Keratinocyte (primary cell): ENCODE results near the gene MTOR. TPM values are rescaled to one million over a fixed set of nuclear protein-coding genes. Genes with fewer than 3 reads are reported as not detected.
"Not testable (repeated sequence)": the region's sequence is repeated elsewhere in the genome, so short reads cannot be mapped to it uniquely, and the experiment has no call there.

Experiments used
- DNase-seq: peaks from one replicate; pipeline ENCODE4 v3.0.0-alpha.2; 2011; ENCODE audit warnings: low read depth, missing footprints, low spot score
- FAIRE-seq: peaks from 2 replicates; lab custom pipeline; 2011; peaks lifted over from hg19 to GRCh38; lab: Jason Lieb, UNC
- H2AFZ ChIP-seq: 2 replicates; pipeline ENCODE4 v1.6.0; 2012; ENCODE audit warnings: low read length, control low read depth, inconsistent platforms; ENCODE audit not compliant: control insufficient read depth
- H3K27ac ChIP-seq: 2 replicates; pipeline ENCODE4 v1.5.1; 2011; ENCODE audit warnings: low read length; ENCODE audit not compliant: control insufficient read depth, insufficient read depth
- H3K27me3 ChIP-seq: 3 replicates; pipeline ENCODE4 v1.6.0; 2011; ENCODE audit warnings: low read length; ENCODE audit not compliant: control insufficient read depth, insufficient read depth; ENCODE audit errors: extremely low read depth
- H3K36me3 ChIP-seq, 2 experiments: 2 replicates in 1 of 2; 3 replicates in 1 of 2; pipeline ENCODE4 v1.5.1; 2011; ENCODE audit warnings: low read length in 2 of 2, mild to moderate bottlenecking in 1 of 2; ENCODE audit not compliant: control insufficient read depth in 2 of 2, insufficient read depth in 2 of 2; ENCODE audit errors: extremely low read depth in 1 of 2
- H3K4me1 ChIP-seq: 3 replicates; pipeline ENCODE4 v1.5.1; 2011; ENCODE audit warnings: low read length; ENCODE audit not compliant: control insufficient read depth, insufficient read depth; ENCODE audit errors: extremely low read depth
- H3K4me2 ChIP-seq: 3 replicates; pipeline ENCODE4 v1.6.0; 2011; ENCODE audit warnings: low read depth, low read length; ENCODE audit not compliant: control insufficient read depth, insufficient read depth; ENCODE audit errors: extremely low read depth
- H3K4me3 ChIP-seq, 3 experiments: fragments of 200-600 bp in 1 of 3; sonication (generic) in 1 of 3; 2 replicates in 2 of 3; 3 replicates in 1 of 3; pipeline ENCODE4 v1.5.1; 2011 to 2016; ENCODE audit warnings: low read length in 3 of 3, mild to moderate bottlenecking in 3 of 3, control low read depth in 2 of 3, inconsistent platforms in 1 of 3, low read depth in 1 of 3, mixed read lengths in 1 of 3, mixed run types in 1 of 3, moderate library complexity in 1 of 3; ENCODE audit not compliant: control insufficient read depth in 2 of 3, insufficient read depth in 2 of 3; ENCODE audit errors: extremely low read depth in 1 of 3
- H3K79me2 ChIP-seq: 2 replicates; pipeline ENCODE4 v1.6.0; 2012; ENCODE audit warnings: low read length; ENCODE audit not compliant: control insufficient read depth, insufficient read depth
- H3K9ac ChIP-seq: 3 replicates; pipeline ENCODE4 v1.6.0; 2011; ENCODE audit warnings: low read length; ENCODE audit not compliant: control insufficient read depth, insufficient read depth; ENCODE audit errors: extremely low read depth
- H3K9me1 ChIP-seq: 3 replicates; pipeline ENCODE4 v1.6.0; 2011; ENCODE audit warnings: low read length; ENCODE audit not compliant: control insufficient read depth, insufficient read depth; ENCODE audit errors: extremely low read depth
- H3K9me3 ChIP-seq: 2 replicates; pipeline ENCODE4 v1.5.1; 2012; ENCODE audit warnings: low read depth, low read length; ENCODE audit not compliant: control insufficient read depth
- H4K20me1 ChIP-seq: 3 replicates; pipeline ENCODE4 v1.6.0; 2011; ENCODE audit warnings: low read length; ENCODE audit not compliant: control insufficient read depth, insufficient read depth; ENCODE audit errors: extremely low read depth
- CTCF ChIP-seq, 3 experiments: IDR thresholded peaks in 1 of 3; conservative IDR thresholded peaks in 1 of 3; optimal IDR thresholded peaks in 1 of 3; 2 replicates in 2 of 3; 3 replicates in 1 of 3; pipeline versions ENCODE3 to v1.5.1; 2011; ENCODE audit warnings: low read length in 3 of 3, mild to moderate bottlenecking in 3 of 3, moderate library complexity in 2 of 3, control low read depth in 1 of 3, inconsistent platforms in 1 of 3; ENCODE audit not compliant: insufficient read depth in 2 of 3; ENCODE audit errors: extremely low read depth in 1 of 3
- EZH2 ChIP-seq: IDR thresholded peaks from one replicate; pipeline ENCODE4 v1.6.1; 2012; ENCODE audit warnings: inconsistent platforms, mild to moderate bottlenecking, low read length, moderate library complexity
- dilution Hi-C: fragments of 300-500 bp; cut with MboI; formaldehyde crosslinking; loops from one replicate; pipeline ENCODE4 v1.7.0; 2020; ENCODE audit warnings: low sequenced_read_pairs; ENCODE audit not compliant: extremely low pct_ligation_motif_present
- polyA plus RNA-seq, 5 experiments: library from polyadenylated mRNA; depleted of rRNA in 3 of 5; stranded (reverse) in 3 of 5; stranded (forward) in 1 of 5; unstranded in 1 of 5; fragments of >200 nt; gene quantifications; 1 replicate in 1 of 5; 2 replicates in 3 of 5; 3 replicates in 1 of 5; pipeline versions ENCODE4 v1.2.1 to v1.2.3, GENCODE V29; 2011 to 2012; ENCODE audit warnings: missing spikeins in 2 of 5, low read depth in 1 of 5, low replicate concordance in 1 of 5

The MTOR gene
- polyA plus RNA-seq, 1 donor (not counting 4 experiments of a cell fraction or from before 2014, with no cell fraction given) = 31.5 TPM

- Histone ChIP-seq H3K4me3 (no peak overlapping the region), H3K4me1 (peaks cover 8% of the 10 kb centered on the region), H3K4me2 (no peak overlapping the region), H3K27ac (no peak overlapping the region), H4K20me1 (no peaks in the 10 kb centered on the region), H3K9ac (no peak overlapping the region), H3K36me3 (no peaks in the 10 kb centered on the region), H3K9me1 (no peaks in the 10 kb centered on the region), H2AFZ (no peak overlapping the region), H3K79me2 (no peaks in the 10 kb centered on the region), H3K9me3 (no peaks in the 10 kb centered on the region), H3K27me3 (no peaks in the 10 kb centered on the region)
- FAIRE-seq (no peak), DNase-seq (no peak)
- dilution Hi-C loops = no loop called here
- TF ChIP-seq EZH2 (no peak), CTCF (optimal IDR thresholded peaks at IDR 0.05 in 1 of 3, IDR thresholded peaks at IDR 0.05 in 1 of 3, conservative IDR thresholded peaks at IDR 0.05 in 1 of 3; ENCODE audit: extremely low read depth in 1 of 3, insufficient read depth in 2 of 3, low read length in 3 of 3) (no peak)
Measured at GRCh38 chr1:11308699-11309224, 46.4 kb upstream of the MTOR start.

- H2AFZ ChIP-seq = no peak overlapping the region
- no peaks in the 10 kb centered on the region for H3K9me3 ChIP-seq
- dilution Hi-C loops = no loop called here
- H3K4me3 ChIP-seq = no peak overlapping the region
- DNase-seq (no peak), FAIRE-seq (no peak)
- no peak overlapping the region for H3K9ac ChIP-seq
- no peaks in the 10 kb centered on the region for H3K27me3 ChIP-seq
- TF ChIP-seq CTCF (optimal IDR thresholded peaks at IDR 0.05 in 1 of 3, IDR thresholded peaks at IDR 0.05 in 1 of 3, conservative IDR thresholded peaks at IDR 0.05 in 1 of 3; ENCODE audit: extremely low read depth in 1 of 3, insufficient read depth in 2 of 3, low read length in 3 of 3) (no peak), EZH2 (no peak)
- H3K4me1 ChIP-seq = peaks cover 7% of the 10 kb centered on the region
- H3K27ac ChIP-seq = no peak overlapping the region
- H3K36me3 ChIP-seq = no peaks in the 10 kb centered on the region
- H4K20me1 ChIP-seq = no peaks in the 10 kb centered on the region
- no peaks in the 10 kb centered on the region for H3K9me1 ChIP-seq
- H3K4me2 ChIP-seq = no peak overlapping the region
- H3K79me2 ChIP-seq = no peaks in the 10 kb centered on the region
Measured at GRCh38 chr1:11307852-11308251, 45.5 kb upstream of the MTOR start.

- H3K79me2 ChIP-seq, H3K27ac ChIP-seq, FAIRE-seq, H3K4me1 ChIP-seq, H3K4me2 ChIP-seq, H3K36me3 ChIP-seq, H4K20me1 ChIP-seq, H3K4me3 ChIP-seq, H3K9me3 ChIP-seq, H2AFZ ChIP-seq, dilution Hi-C loops, H3K9ac ChIP-seq, DNase-seq, H3K9me1 ChIP-seq, H3K27me3 ChIP-seq: not testable (repeated sequence)
Measured at GRCh38 chr1:11305516-11305915, 43.2 kb upstream of the MTOR start.
